ENCODE data around the gene PRODH. TPM values are rescaled to one million over a fixed set of nuclear protein-coding genes. Genes with fewer than 3 reads are reported as not detected.

Gene PRODH
- 1 to 10 TPM in 3 of 4 donors, not detected in 1; 1.0 to 3.7 (median 2.6) TPM for total RNA-seq

- Histone ChIP-seq H3K27me3 (no peaks in the 10 kb centered on the region), H3K4me3 (no peak within 1 kb of the TSS), H3K9me3 (no peaks in the 10 kb centered on the region), H3K27ac (no peak within 1 kb of the TSS), H3K4me1 (no peaks in the 10 kb centered on the region), H3K36me3 (no peaks in the 10 kb centered on the region)
- TF ChIP-seq CTCF (IDR thresholded peaks at IDR 0.05): no peak
- no peak for TF ChIP-seq POLR2A (IDR thresholded peaks at IDR 0.05)
- intact Hi-C loops (cut with DNase I; ENCODE audit: low total_unique reads): no loop called here
- DNase-seq: no peak
These were observed at the start of gene PRODH for GRCh38 chr22:18935889-18936529. Gene PRODH (minus strand): TSS chr22:18936293. CDS start chr22:18936287, 6 bp downstream.

- intact Hi-C loops (cut with DNase I; ENCODE audit: low total_unique reads): no loop called here
- DNase-seq: no peak
- no peak overlapping the region for H3K27ac ChIP-seq
- no peak overlapping the region for H3K4me3 ChIP-seq
- no peaks in the 10 kb centered on the region for H3K4me1 ChIP-seq
- no peaks in the 10 kb centered on the region for H3K9me3 ChIP-seq
- no peak for TF ChIP-seq CTCF (IDR thresholded peaks at IDR 0.05)
- TF ChIP-seq POLR2A (IDR thresholded peaks at IDR 0.05): no peak
- no peaks in the 10 kb centered on the region for H3K36me3 ChIP-seq
- no peaks in the 10 kb centered on the region for H3K27me3 ChIP-seq
These were observed 49.7 kb upstream of the PRODH start for GRCh38 chr22:18985780-18986179.

- no peaks in the 10 kb centered on the region for H3K9me3 ChIP-seq
- TF ChIP-seq POLR2A (IDR thresholded peaks at IDR 0.05): no peak
- TF ChIP-seq CTCF (IDR thresholded peaks at IDR 0.05): no peak
- H3K27me3 ChIP-seq: no peaks in the 10 kb centered on the region
- no peak overlapping the region for H3K4me3 ChIP-seq
- intact Hi-C loops (cut with DNase I; ENCODE audit: low total_unique reads): no loop called here
- no peak for DNase-seq
- H3K27ac ChIP-seq: no peak overlapping the region
- H3K4me1 ChIP-seq: no peaks in the 10 kb centered on the region
- H3K36me3 ChIP-seq: no peaks in the 10 kb centered on the region
These were observed 48.5 kb upstream of the PRODH start for GRCh38 chr22:18984564-18984963.

- no peaks in the 10 kb centered on the region for H3K9me3 ChIP-seq
- H3K4me1 ChIP-seq: no peaks in the 10 kb centered on the region
- H3K4me3 ChIP-seq: no peak overlapping the region
- DNase-seq: no peak
- no peaks in the 10 kb centered on the region for H3K27me3 ChIP-seq
- no peaks in the 10 kb centered on the region for H3K36me3 ChIP-seq
- intact Hi-C loops (cut with DNase I; ENCODE audit: low total_unique reads): no loop called here
- H3K27ac ChIP-seq: no peak overlapping the region
- TF ChIP-seq POLR2A (IDR thresholded peaks at IDR 0.05) (no peak), CTCF (IDR thresholded peaks at IDR 0.05) (no peak)
These were observed 47.1 kb upstream of the PRODH start for GRCh38 chr22:18983120-18983651.

- Histone ChIP-seq H3K9me3 (no peaks in the 10 kb centered on the region), H3K27me3 (no peaks in the 10 kb centered on the region), H3K27ac (no peak overlapping the region), H3K4me3 (no peak overlapping the region), H3K36me3 (no peaks in the 10 kb centered on the region), H3K4me1 (no peaks in the 10 kb centered on the region)
- TF ChIP-seq POLR2A (IDR thresholded peaks at IDR 0.05) (no peak), CTCF (IDR thresholded peaks at IDR 0.05) (no peak)
- intact Hi-C loops (cut with DNase I; ENCODE audit: low total_unique reads): no loop called here
- no peak for DNase-seq
These were observed 44.7 kb upstream of the PRODH start for GRCh38 chr22:18980829-18981228.

Data from uterus (tissue), 4 donors.